Measurements from ENCODE around the gene FIGNL2.

DNA sequence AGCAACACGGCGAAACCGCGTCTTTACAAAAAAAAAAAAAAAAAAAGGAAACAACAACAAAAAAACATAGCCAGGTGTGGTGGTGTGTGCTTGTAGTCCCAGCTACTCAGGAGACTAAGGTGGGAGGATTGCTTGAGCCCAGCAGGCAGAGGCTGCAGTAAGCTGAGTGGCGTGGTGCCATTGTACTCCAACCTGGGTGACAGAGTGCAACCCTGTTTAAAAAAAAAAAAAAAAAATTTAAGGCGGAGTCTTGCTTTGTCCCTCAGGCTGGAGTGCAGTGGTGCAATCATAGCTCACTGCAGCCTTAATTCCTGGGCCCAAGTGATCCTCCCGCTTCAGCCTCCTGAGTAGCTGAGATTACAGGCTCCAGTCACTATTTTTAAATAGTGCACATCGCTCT lies 18.2 kb upstream of the FIGNL2 start:
- TF ChIP-seq, protein P1, sequence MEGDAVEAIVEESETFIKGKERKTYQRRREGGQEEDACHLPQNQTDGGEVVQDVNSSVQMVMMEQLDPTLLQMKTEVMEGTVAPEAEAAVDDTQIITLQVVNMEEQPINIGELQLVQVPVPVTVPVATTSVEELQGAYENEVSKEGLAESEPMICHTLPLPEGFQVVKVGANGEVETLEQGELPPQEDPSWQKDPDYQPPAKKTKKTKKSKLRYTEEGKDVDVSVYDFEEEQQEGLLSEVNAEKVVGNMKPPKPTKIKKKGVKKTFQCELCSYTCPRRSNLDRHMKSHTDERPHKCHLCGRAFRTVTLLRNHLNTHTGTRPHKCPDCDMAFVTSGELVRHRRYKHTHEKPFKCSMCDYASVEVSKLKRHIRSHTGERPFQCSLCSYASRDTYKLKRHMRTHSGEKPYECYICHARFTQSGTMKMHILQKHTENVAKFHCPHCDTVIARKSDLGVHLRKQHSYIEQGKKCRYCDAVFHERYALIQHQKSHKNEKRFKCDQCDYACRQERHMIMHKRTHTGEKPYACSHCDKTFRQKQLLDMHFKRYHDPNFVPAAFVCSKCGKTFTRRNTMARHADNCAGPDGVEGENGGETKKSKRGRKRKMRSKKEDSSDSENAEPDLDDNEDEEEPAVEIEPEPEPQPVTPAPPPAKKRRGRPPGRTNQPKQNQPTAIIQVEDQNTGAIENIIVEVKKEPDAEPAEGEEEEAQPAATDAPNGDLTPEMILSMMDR (conservative IDR thresholded peaks at IDR 0.05): no peak
- TF ChIP-seq ZFX (IDR thresholded peaks at IDR 0.05): no peak
